HepG2 (cell line): ENCODE data around the gene DPH6.

Experiments used
- ARID4A ChIP-seq: sonication (generic); formaldehyde crosslinking; IDR thresholded peaks from 2 replicates; pipeline ENCODE4 v1.5.0; 2020; ENCODE audit warnings: mild to moderate bottlenecking, missing genetic modification reagents, borderline replicate concordance
- CTCF ChIP-seq: sonication (generic); formaldehyde crosslinking; IDR thresholded peaks from 2 replicates; pipeline ENCODE4 v1.5.0; 2020; ENCODE audit warnings: mild to moderate bottlenecking, missing genetic modification reagents, moderate library complexity
- EP300 ChIP-seq, 3 experiments: sonication (generic) in 1 of 3; formaldehyde crosslinking in 1 of 3; IDR thresholded peaks; 2 replicates each; pipeline versions ENCODE4 v1.5.1 to v1.6.1; 2011 to 2020; ENCODE audit warnings: low read depth in 2 of 3, low read length in 2 of 3, borderline replicate concordance in 1 of 3, improper control_type of control experiment in 1 of 3, mild to moderate bottlenecking in 1 of 3, missing genetic modification reagents in 1 of 3, moderate library complexity in 1 of 3
- FOSL2 ChIP-seq: sonication (generic); formaldehyde crosslinking; IDR thresholded peaks from 2 replicates; pipeline ENCODE4 v1.4.0; 2020; ENCODE audit warnings: missing genetic modification reagents
- HMGA1 ChIP-seq: sonication (generic); formaldehyde crosslinking; conservative IDR thresholded peaks from 2 replicates; pipeline ENCODE4 v1.4.0; 2020; ENCODE audit warnings: missing genetic modification reagents
- NR3C1 ChIP-seq: sonication (generic); formaldehyde crosslinking; IDR thresholded peaks from 2 replicates; pipeline ENCODE4 v1.4.0; 2020; ENCODE audit warnings: missing genetic modification reagents
- PHF21A ChIP-seq: sonication (generic); formaldehyde crosslinking; IDR thresholded peaks from 2 replicates; pipeline ENCODE4 v1.5.0; 2020; ENCODE audit warnings: mild to moderate bottlenecking, missing genetic modification reagents
- SP1 ChIP-seq, 2 experiments: fragments of 450-650 bp in 1 of 2; sonication (generic) in 1 of 2; formaldehyde crosslinking in 1 of 2; IDR thresholded peaks; 2 replicates each; pipeline versions ENCODE4 v1.4.0 to v1.6.1; 2016 to 2020; ENCODE audit warnings: missing genetic modification reagents in 1 of 2
- SYNCRIP ChIP-seq: fragments of 200-400 bp; formaldehyde crosslinking; IDR thresholded peaks from 2 replicates; pipeline ENCODE4 v1.6.1; 2018; ENCODE audit warnings: mild to moderate bottlenecking, low read depth, low read length; ENCODE audit not compliant: insufficient read depth
- ZBTB2 ChIP-seq: sonication (generic); formaldehyde crosslinking; IDR thresholded peaks from 2 replicates; pipeline ENCODE4 v1.8.0; 2022; ENCODE audit warnings: low read depth, missing genetic modification reagents
- ZNF274 ChIP-seq: sonication (generic); formaldehyde crosslinking; IDR thresholded peaks from 2 replicates; pipeline ENCODE4 v1.5.1; 2020; ENCODE audit warnings: mild to moderate bottlenecking, missing genetic modification reagents
- ZNF292 ChIP-seq: sonication (generic); formaldehyde crosslinking; IDR thresholded peaks from 2 replicates; pipeline ENCODE4 v1.8.1; 2022; ENCODE audit warnings: mild to moderate bottlenecking, low read depth, missing genetic modification reagents, borderline replicate concordance
- ZNF816 ChIP-seq: sonication (generic); formaldehyde crosslinking; IDR thresholded peaks from 2 replicates; pipeline ENCODE4 v1.8.0; 2022; ENCODE audit warnings: missing genetic modification reagents, mild to moderate bottlenecking, borderline replicate concordance
- ZUFSP ChIP-seq: sonication (generic); formaldehyde crosslinking; IDR thresholded peaks from 2 replicates; pipeline ENCODE4 v1.9.0; 2021; ENCODE audit warnings: missing genetic modification reagents, mild to moderate bottlenecking, borderline replicate concordance

- no peak for TF ChIP-seq EP300 (IDR thresholded peaks at IDR 0.05; ENCODE audit: low read depth in 2 of 2, low read length in 2 of 2)
- no peak for TF ChIP-seq EP300 (CRISPR knock-in tag; IDR thresholded peaks at IDR 0.05; ENCODE audit: borderline replicate concordance)
- no peak for TF ChIP-seq SYNCRIP
- no peak for TF ChIP-seq HMGA1 (CRISPR knock-in tag)
- no peak for TF ChIP-seq ZNF274 (CRISPR knock-in tag)
- no peak for TF ChIP-seq CTCF (CRISPR knock-in tag)
- no peak for TF ChIP-seq ZBTB2 (CRISPR knock-in tag)
- no peak for TF ChIP-seq ZNF292 (CRISPR knock-in tag)
- no peak for TF ChIP-seq ZUFSP (CRISPR knock-in tag)
- no peak for TF ChIP-seq SP1 (IDR thresholded peaks at IDR 0.05)
- no peak for TF ChIP-seq SP1 (CRISPR knock-in tag; IDR thresholded peaks at IDR 0.05)
- no peak for TF ChIP-seq PHF21A (CRISPR knock-in tag)
- TF ChIP-seq NR3C1 (CRISPR knock-in tag): no peak
- no peak for TF ChIP-seq ZNF816 (CRISPR knock-in tag)
- TF ChIP-seq ARID4A (CRISPR knock-in tag): no peak
- TF ChIP-seq FOSL2 (CRISPR knock-in tag): no peak
Observed at GRCh38 chr15:35486296-35486695, 59.7 kb downstream of the DPH6 start.
